Subcutaneous adipose tissue (tissue), 4 donors: ENCODE measurements around the gene RRAS2. TPM values are rescaled to one million over a fixed set of nuclear protein-coding genes. Genes with fewer than 3 reads are reported as not detected.

Experiments used
- CTCF ChIP-seq: fragments of 450-650 bp; IDR thresholded peaks from one replicate; pipeline ENCODE4 v1.5.1; 2016; ENCODE audit warnings: low read depth, mild to moderate bottlenecking, control low read depth, antibody characterized with exemption, moderate library complexity
- total RNA-seq, 4 donors: library from RNA; depleted of rRNA; stranded (reverse); fragments of >200 nt; gene quantifications; one replicate each; pipeline ENCODE4 v1.1.0, GENCODE V29; 2016

RRAS2 gene
- total RNA-seq, 4 donors from 2014 or later: 56.9 to 95.4 (median 64.6) TPM

- TF ChIP-seq CTCF: no peak
Measured at GRCh38 chr11:14369598-14369997, 10.6 kb upstream of the RRAS2 start.

GRCh38 chr11:14366936-14367335 lies 8.0 kb upstream of the RRAS2 start:
- TF ChIP-seq CTCF: no peak

GRCh38 chr11:14364322-14364721 lies 5.3 kb upstream of the RRAS2 start:
- TF ChIP-seq CTCF: no peak

GRCh38 chr11:14362611-14363010 lies 3.6 kb upstream of the RRAS2 start:
- no peak for TF ChIP-seq CTCF

- TF ChIP-seq CTCF: no peak
Measured at GRCh38 chr11:14361951-14362350, 3.0 kb upstream of the RRAS2 start.

GRCh38 chr11:14360976-14361375 lies 2.0 kb upstream of the RRAS2 start:
- no peak for TF ChIP-seq CTCF

GRCh38 chr11:14359501-14360031 lies 583 bp upstream of the RRAS2 start:
- no peak for TF ChIP-seq CTCF
